Sigmoid colon (tissue), 4 donors: Measurements from ENCODE around the gene PSMA5.

Experiments used
- EP300 ChIP-seq, 4 donors: sonication (generic); formaldehyde crosslinking; IDR thresholded peaks; one replicate each; pipeline ENCODE4 v1.6.1; 2017; ENCODE audit warnings: antibody characterized with exemption in 4 of 4
- POLR2A ChIP-seq, 2 donors: fragments of 450-650 bp; IDR thresholded peaks; one replicate each; pipeline ENCODE4 v1.6.1; 2016; ENCODE audit warnings: antibody characterized with exemption in 2 of 2, mild to moderate bottlenecking in 2 of 2, moderate library complexity in 2 of 2
- TF ChIP-seq, protein P1 (sequence below), 4 experiments: fragments of 450-650 bp in 3 of 4; fragments of 200-600 bp in 1 of 4; IDR thresholded peaks; one replicate each; pipeline ENCODE4 v1.5.1; 2016 to 2019; ENCODE audit warnings: antibody characterized with exemption in 4 of 4, mild to moderate bottlenecking in 3 of 4, moderate library complexity in 2 of 4

DNA sequence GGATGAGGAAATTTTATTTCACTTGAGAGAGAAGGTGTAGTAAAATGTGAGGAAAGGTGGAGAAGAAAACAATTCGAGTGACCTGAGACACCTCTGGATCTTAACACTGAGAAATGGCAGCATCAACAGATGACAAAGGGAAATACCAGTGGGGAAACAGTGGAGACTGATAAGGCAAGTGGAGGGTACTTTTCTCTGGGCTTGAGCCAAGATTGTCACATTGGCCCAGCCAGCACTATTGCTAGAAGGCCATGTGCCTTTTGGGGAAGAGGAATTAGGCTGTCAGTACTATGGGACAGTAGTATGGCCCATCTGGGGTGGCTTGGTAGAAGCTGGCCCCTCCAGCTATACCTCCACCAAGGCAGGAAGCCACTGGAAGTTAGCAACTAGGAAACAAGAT, 48.4 kb upstream of the PSMA5 start:
- TF ChIP-seq, protein P1, sequence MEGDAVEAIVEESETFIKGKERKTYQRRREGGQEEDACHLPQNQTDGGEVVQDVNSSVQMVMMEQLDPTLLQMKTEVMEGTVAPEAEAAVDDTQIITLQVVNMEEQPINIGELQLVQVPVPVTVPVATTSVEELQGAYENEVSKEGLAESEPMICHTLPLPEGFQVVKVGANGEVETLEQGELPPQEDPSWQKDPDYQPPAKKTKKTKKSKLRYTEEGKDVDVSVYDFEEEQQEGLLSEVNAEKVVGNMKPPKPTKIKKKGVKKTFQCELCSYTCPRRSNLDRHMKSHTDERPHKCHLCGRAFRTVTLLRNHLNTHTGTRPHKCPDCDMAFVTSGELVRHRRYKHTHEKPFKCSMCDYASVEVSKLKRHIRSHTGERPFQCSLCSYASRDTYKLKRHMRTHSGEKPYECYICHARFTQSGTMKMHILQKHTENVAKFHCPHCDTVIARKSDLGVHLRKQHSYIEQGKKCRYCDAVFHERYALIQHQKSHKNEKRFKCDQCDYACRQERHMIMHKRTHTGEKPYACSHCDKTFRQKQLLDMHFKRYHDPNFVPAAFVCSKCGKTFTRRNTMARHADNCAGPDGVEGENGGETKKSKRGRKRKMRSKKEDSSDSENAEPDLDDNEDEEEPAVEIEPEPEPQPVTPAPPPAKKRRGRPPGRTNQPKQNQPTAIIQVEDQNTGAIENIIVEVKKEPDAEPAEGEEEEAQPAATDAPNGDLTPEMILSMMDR (IDR thresholded peaks at IDR 0.05) = no peak
- no peak for TF ChIP-seq POLR2A (IDR thresholded peaks at IDR 0.05)
- no peak for TF ChIP-seq EP300 (IDR thresholded peaks at IDR 0.05)
